ENCODE measurements around the gene MRM1. TPM values are rescaled to one million over a fixed set of nuclear protein-coding genes. Genes with fewer than 3 reads are reported as not detected.
A peak's percentile ranks its signal among the peaks of the same experiment; 100 is the strongest.

The MRM1 gene
- total RNA-seq (ENCODE audit: low replicate concordance), result 9.7 and 11.8 TPM in 2 replicates
- long read RNA-seq, transcript MRM1-204 (5 exons, 1,857 nt), result major isoform, 5 of 5 reads
- long read RNA-seq, partial matches to known transcripts, result 0 of 5 reads
- long read RNA-seq, other reads (novel, unspliced or antisense), result 0 of 5 reads

GRCh38 chr17:36601303-36602029 is at the start of gene MRM1:
MRM1 (plus strand) TSS chr17:36601583; CDS start chr17:36601811, 228 bp downstream.
- H3K4me1 Mint-ChIP-seq (ENCODE audit: unreplicated experiment), result peaks cover 31% of the 10 kb centered on the region
- peak within 1 kb of the TSS; percentile 90 for H3K4me3 Mint-ChIP-seq
- H3K36me3 Mint-ChIP-seq, result peaks cover 4% of the 10 kb centered on the region
- H3K27me3 Mint-ChIP-seq, result no peaks in the 10 kb centered on the region
- no peaks in the 10 kb centered on the region for H3K9me3 Mint-ChIP-seq
- peak; percentile 91 for DNase-seq (ENCODE audit: extremely low spot score, unreplicated experiment)
- H3K27ac Mint-ChIP-seq, result peak within 1 kb of the TSS; percentile 88
- no peak for TF ChIP-seq CTCF (conservative IDR thresholded peaks at IDR 0.05)

GRCh38 chr17:36553459-36553858 is 47.9 kb upstream of the MRM1 start:
- TF ChIP-seq CTCF (conservative IDR thresholded peaks at IDR 0.05), result no peak
- Mint-ChIP-seq H3K4me1 (ENCODE audit: unreplicated experiment) (peaks cover 11% of the 10 kb centered on the region), H3K27ac (peak overlapping the region; percentile 30), H3K9me3 (no peaks in the 10 kb centered on the region), H3K36me3 (peaks cover 21% of the 10 kb centered on the region), H3K4me3 (no peak overlapping the region), H3K27me3 (no peaks in the 10 kb centered on the region)
- no peak for DNase-seq (ENCODE audit: extremely low spot score, unreplicated experiment)

- Mint-ChIP-seq H3K27ac (no peak overlapping the region), H3K36me3 (peaks cover 26% of the 10 kb centered on the region), H3K4me3 (no peak overlapping the region), H3K4me1 (ENCODE audit: unreplicated experiment) (no peaks in the 10 kb centered on the region), H3K27me3 (no peaks in the 10 kb centered on the region), H3K9me3 (no peaks in the 10 kb centered on the region)
- DNase-seq (ENCODE audit: extremely low spot score, unreplicated experiment), result no peak
- TF ChIP-seq CTCF (conservative IDR thresholded peaks at IDR 0.05), result no peak
Measured at GRCh38 chr17:36566081-36566480, 35.3 kb upstream of the MRM1 start.

- no peak for DNase-seq (ENCODE audit: extremely low spot score, unreplicated experiment)
- no peak overlapping the region for H3K27ac Mint-ChIP-seq
- TF ChIP-seq CTCF (conservative IDR thresholded peaks at IDR 0.05), result no peak
- H3K27me3 Mint-ChIP-seq, result no peaks in the 10 kb centered on the region
- no peaks in the 10 kb centered on the region for H3K4me1 Mint-ChIP-seq (ENCODE audit: unreplicated experiment)
- no peaks in the 10 kb centered on the region for H3K9me3 Mint-ChIP-seq
- peaks cover 34% of the 10 kb centered on the region for H3K36me3 Mint-ChIP-seq
- H3K4me3 Mint-ChIP-seq, result no peak overlapping the region
Measured at GRCh38 chr17:36575028-36575427, 26.4 kb upstream of the MRM1 start.

- no peaks in the 10 kb centered on the region for H3K27me3 Mint-ChIP-seq
- no peak overlapping the region for H3K4me3 Mint-ChIP-seq
- no peak for TF ChIP-seq CTCF (conservative IDR thresholded peaks at IDR 0.05)
- no peaks in the 10 kb centered on the region for H3K4me1 Mint-ChIP-seq (ENCODE audit: unreplicated experiment)
- peaks cover 34% of the 10 kb centered on the region for H3K36me3 Mint-ChIP-seq
- H3K9me3 Mint-ChIP-seq, result no peaks in the 10 kb centered on the region
- H3K27ac Mint-ChIP-seq, result no peak overlapping the region
- DNase-seq (ENCODE audit: extremely low spot score, unreplicated experiment), result no peak
Measured at GRCh38 chr17:36576793-36577192, 24.6 kb upstream of the MRM1 start.
